A172 (cell line): ENCODE data around the gene UPK3BL2. TPM values are rescaled to one million over a fixed set of nuclear protein-coding genes. Genes with fewer than 3 reads are reported as not detected.
"Not testable (repeated sequence)": the region's sequence is repeated elsewhere in the genome, so short reads cannot be mapped to it uniquely, and the experiment has no call there.

ENCODE experiments used
- DNase-seq: peaks from one replicate; pipeline ENCODE4 v3.0.0-alpha.2; 2015; ENCODE audit warnings: low spot score
- total RNA-seq: library from RNA; depleted of rRNA; stranded (reverse); fragments of >200 nt; shearing (Covaris generic); gene quantifications from 2 replicates; pipeline ENCODE4 v1.2.3, GENCODE V29; 2014

Gene UPK3BL2
- total RNA-seq, 1 experiment from 2014 or later: 1.00 TPM

GRCh38 chr7:102531583-102531982, 11.9 kb downstream of the UPK3BL2 start:
- DNase-seq: not testable (repeated sequence)

- not testable (repeated sequence) for DNase-seq
These were observed 15.4 kb downstream of the UPK3BL2 start for GRCh38 chr7:102527822-102528793.

- not testable (repeated sequence) for DNase-seq
These were observed 16.3 kb downstream of the UPK3BL2 start for GRCh38 chr7:102527182-102527581.

- not testable (repeated sequence) for DNase-seq
These were observed 18.7 kb downstream of the UPK3BL2 start for GRCh38 chr7:102524803-102525202.

- DNase-seq: not testable (repeated sequence)
These were observed 22.7 kb downstream of the UPK3BL2 start for GRCh38 chr7:102520797-102521196.

GRCh38 chr7:102517550-102518147, 25.8 kb downstream of the UPK3BL2 start, which contains the start of gene RASA4B:
TSS of gene RASA4B (minus strand) at chr7:102517777. CDS start at chr7:102517710, 67 bp downstream.
- not testable (repeated sequence) for DNase-seq

- DNase-seq: not testable (repeated sequence)
These were observed 26.5 kb downstream of the UPK3BL2 start for GRCh38 chr7:102516951-102517350.

- not testable (repeated sequence) for DNase-seq
These were observed 27.6 kb downstream of the UPK3BL2 start for GRCh38 chr7:102515889-102516288.

- not testable (repeated sequence) for DNase-seq
These were observed 28.4 kb downstream of the UPK3BL2 start for GRCh38 chr7:102514881-102515721.

- DNase-seq: peak; percentile 56
These were observed 30.8 kb downstream of the UPK3BL2 start for GRCh38 chr7:102512642-102513221.

GRCh38 chr7:102511860-102512522, 31.5 kb downstream of the UPK3BL2 start:
- DNase-seq: not testable (repeated sequence)

GRCh38 chr7:102510575-102510974, 32.9 kb downstream of the UPK3BL2 start:
- DNase-seq: not testable (repeated sequence)

GRCh38 chr7:102507410-102508088, 35.9 kb downstream of the UPK3BL2 start:
- DNase-seq: not testable (repeated sequence)

GRCh38 chr7:102505298-102506185, 38.0 kb downstream of the UPK3BL2 start:
- DNase-seq: not testable (repeated sequence)

- DNase-seq: not testable (repeated sequence)
These were observed 40.4 kb downstream of the UPK3BL2 start for GRCh38 chr7:102503141-102503540.

GRCh38 chr7:102498321-102498720, 45.2 kb downstream of the UPK3BL2 start:
- DNase-seq: not testable (repeated sequence)

GRCh38 chr7:102497308-102497707, 46.2 kb downstream of the UPK3BL2 start:
- not testable (repeated sequence) for DNase-seq

- not testable (repeated sequence) for DNase-seq
These were observed 46.6 kb downstream of the UPK3BL2 start for GRCh38 chr7:102496861-102497260.
